ENCODE data around the gene CFAP90. TPM values are rescaled to one million over a fixed set of nuclear protein-coding genes. Genes with fewer than 3 reads are reported as not detected.

Gene CFAP90
- polyA plus RNA-seq, 1 experiment: 0.10 TPM

DNA sequence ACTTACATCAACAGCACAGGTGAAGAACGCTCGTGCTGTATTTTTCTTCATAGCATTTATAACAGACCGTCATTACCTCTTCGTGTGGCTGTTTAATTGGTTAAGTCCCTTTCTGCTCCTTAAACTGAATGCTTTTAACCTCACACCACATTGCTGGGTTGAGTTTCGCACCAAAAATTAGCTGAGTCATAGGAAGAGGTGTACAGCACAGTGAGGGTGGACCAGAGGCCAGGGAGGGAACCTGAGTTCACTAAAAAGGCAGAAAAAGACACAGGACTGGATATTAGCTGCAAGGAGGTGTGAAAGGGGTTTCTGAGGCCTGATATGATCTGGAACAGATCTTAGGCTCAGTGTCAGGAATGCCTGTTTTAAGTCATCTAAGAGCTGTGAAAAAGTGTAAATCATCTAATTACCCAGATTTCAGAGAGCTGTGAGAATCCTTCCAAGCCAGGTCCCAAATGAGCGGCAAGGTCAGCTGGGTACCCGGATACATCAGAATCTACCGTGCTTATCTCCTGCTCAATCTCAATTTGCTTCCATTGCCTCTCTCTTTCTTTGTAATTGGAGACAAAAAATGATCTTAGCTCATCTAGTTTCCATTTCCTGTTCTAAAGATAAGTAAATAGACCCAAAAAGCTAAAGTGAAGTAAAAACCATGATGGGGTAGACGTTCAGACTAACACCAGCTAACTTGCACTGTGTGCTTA, 7.1 kb upstream of the CFAP90 start:
- POLR2A ChIA-PET: no interaction called here
- no peak overlapping the region for H3K4me3 ChIP-seq (ENCODE audit: low read depth, low read length)
- H3K27me3 ChIP-seq (ENCODE audit: control insufficient read depth, insufficient read depth, low read length): no peaks in the 10 kb centered on the region
- TF ChIP-seq, protein P1, sequence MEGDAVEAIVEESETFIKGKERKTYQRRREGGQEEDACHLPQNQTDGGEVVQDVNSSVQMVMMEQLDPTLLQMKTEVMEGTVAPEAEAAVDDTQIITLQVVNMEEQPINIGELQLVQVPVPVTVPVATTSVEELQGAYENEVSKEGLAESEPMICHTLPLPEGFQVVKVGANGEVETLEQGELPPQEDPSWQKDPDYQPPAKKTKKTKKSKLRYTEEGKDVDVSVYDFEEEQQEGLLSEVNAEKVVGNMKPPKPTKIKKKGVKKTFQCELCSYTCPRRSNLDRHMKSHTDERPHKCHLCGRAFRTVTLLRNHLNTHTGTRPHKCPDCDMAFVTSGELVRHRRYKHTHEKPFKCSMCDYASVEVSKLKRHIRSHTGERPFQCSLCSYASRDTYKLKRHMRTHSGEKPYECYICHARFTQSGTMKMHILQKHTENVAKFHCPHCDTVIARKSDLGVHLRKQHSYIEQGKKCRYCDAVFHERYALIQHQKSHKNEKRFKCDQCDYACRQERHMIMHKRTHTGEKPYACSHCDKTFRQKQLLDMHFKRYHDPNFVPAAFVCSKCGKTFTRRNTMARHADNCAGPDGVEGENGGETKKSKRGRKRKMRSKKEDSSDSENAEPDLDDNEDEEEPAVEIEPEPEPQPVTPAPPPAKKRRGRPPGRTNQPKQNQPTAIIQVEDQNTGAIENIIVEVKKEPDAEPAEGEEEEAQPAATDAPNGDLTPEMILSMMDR (IDR thresholded peaks at IDR 0.05; ENCODE audit: low read depth, low read length): no peak
- no peak for DNase-seq (ENCODE audit: low read depth, low spot score)
- H3K27ac ChIP-seq (ENCODE audit: low read depth, low read length): no peak overlapping the region
- CTCF ChIA-PET: interaction anchor here (0.6 to 1.8 kb wide), 4 partner anchors 9 to 985 kb away, joined by 3 to 6 read pairs (median 5); no protein-coding TSS in a partner anchor
- H3K9me3 ChIP-seq (ENCODE audit: control insufficient read depth, insufficient read depth, low read length): no peaks in the 10 kb centered on the region

DNA sequence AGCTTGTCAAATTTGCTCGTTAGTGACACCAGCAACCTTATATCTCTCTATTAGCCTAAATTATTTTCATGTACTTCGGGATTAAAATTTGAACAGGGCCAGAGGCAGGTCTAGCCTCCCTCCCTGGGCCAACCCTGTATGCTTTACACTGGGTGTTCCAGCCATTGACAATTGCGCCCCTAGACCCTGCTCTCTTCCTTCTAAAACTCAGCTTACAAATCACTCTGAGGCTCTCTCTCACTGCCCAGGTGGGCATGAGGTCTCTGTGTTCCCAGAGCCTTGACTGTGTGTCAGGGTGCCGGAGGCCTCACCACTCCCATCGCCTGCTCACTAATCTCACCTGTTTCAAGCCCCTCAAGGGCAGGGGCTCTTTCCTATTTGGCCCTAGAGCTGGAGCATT, 6.4 kb upstream of the CFAP90 start:
- Histone ChIP-seq H3K27ac (ENCODE audit: low read depth, low read length) (no peak overlapping the region), H3K9me3 (ENCODE audit: control insufficient read depth, insufficient read depth, low read length) (no peaks in the 10 kb centered on the region), H3K27me3 (ENCODE audit: control insufficient read depth, insufficient read depth, low read length) (no peaks in the 10 kb centered on the region), H3K4me3 (ENCODE audit: low read depth, low read length) (no peak overlapping the region)
- ChIA-PET POLR2A (no interaction called here), CTCF (interaction anchor here (0.8 to 1.8 kb wide), 3 partner anchors 10 to 41 kb away, joined by 3 to 6 read pairs (median 5); no protein-coding TSS in a partner anchor)
- TF ChIP-seq, protein P1 (IDR thresholded peaks at IDR 0.05; ENCODE audit: low read depth, low read length): no peak
- DNase-seq (ENCODE audit: low read depth, low spot score): no peak

DNA sequence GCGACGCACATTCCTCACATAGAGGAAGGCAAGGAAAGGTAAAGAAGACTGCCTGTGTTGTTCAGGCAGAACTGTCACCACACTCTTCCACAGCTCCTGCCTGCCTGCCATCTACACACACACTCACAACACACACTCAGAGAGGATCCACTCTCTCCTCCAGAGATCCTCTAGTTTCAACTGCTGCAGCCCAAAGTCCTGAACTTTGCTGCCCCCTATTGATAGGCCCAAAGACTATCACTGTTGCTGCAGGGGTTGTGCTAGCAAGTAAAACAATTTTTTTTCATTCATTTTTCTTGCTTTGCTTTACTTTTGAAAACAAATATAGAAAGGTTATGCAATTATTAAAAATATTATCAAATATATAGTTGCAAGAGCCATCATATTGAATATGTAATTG, 5.9 kb upstream of the CFAP90 start:
- H3K4me3 ChIP-seq (ENCODE audit: low read depth, low read length): no peak overlapping the region
- H3K27ac ChIP-seq (ENCODE audit: low read depth, low read length): no peak overlapping the region
- no peak for DNase-seq (ENCODE audit: low read depth, low spot score)
- H3K9me3 ChIP-seq (ENCODE audit: control insufficient read depth, insufficient read depth, low read length): no peaks in the 10 kb centered on the region
- TF ChIP-seq, protein P1 (IDR thresholded peaks at IDR 0.05; ENCODE audit: low read depth, low read length): peak; percentile 62
- no peaks in the 10 kb centered on the region for H3K27me3 ChIP-seq (ENCODE audit: control insufficient read depth, insufficient read depth, low read length)
- ChIA-PET POLR2A (no interaction called here), CTCF (interaction anchor here (0.8 to 1.8 kb wide), 4 partner anchors 11 to 41 kb away, joined by 3 to 6 read pairs (median 5); no protein-coding TSS in a partner anchor)

DNA sequence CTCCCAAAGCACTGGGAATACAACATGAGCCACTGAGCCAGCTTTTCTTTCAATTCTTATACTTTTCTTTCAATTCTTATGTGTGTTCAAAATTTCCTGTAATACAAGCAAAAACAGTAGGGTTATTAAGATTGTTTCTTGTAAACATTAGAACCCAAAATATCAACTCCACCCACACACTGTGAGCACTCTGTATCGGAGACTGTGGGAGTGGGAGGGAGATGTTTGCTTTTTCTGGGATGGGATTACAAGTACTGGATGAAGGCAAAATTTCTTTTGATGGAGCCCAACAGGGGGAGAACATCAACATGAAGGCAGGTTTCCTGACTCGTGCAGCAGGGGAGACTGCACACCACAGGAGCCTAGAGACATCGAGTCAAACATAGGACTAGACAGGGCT, 4.7 kb upstream of the CFAP90 start:
- TF ChIP-seq, protein P1 (IDR thresholded peaks at IDR 0.05; ENCODE audit: low read depth, low read length): no peak
- Histone ChIP-seq H3K9me3 (ENCODE audit: control insufficient read depth, insufficient read depth, low read length) (peaks cover 5% of the 10 kb centered on the region; the same call in 1 of the 2 replicates), H3K27me3 (ENCODE audit: control insufficient read depth, insufficient read depth, low read length) (peaks cover 8% of the 10 kb centered on the region), H3K4me3 (ENCODE audit: low read depth, low read length) (no peak overlapping the region), H3K27ac (ENCODE audit: low read depth, low read length) (no peak overlapping the region)
- ChIA-PET POLR2A (no interaction called here), CTCF (interaction anchor here (0.6 to 1.3 kb wide), 3 partner anchors 10 to 328 kb away, joined by 3 to 5 read pairs (median 3); no protein-coding TSS in a partner anchor)
- no peak for DNase-seq (ENCODE audit: low read depth, low spot score)

DNA sequence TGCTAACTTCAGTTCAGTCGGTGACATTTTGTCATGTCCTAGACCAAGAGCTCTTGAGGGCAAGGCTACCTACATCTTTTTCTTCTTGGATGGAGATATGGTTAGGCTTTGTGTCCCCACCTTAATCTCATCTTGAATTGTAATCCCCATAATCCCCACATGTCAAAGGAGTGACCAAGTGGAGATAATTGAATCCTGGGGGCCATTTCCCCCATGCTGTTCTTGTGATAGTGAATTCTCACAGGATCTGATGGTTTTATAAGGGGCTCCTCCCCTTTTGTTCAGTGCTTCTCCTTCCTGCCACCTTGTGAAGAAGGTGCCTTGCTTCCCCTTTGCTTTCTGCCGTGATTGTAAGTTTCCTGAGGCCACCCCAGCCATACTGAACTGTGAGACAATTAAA, 2.1 kb upstream of the CFAP90 start:
- ChIA-PET CTCF (no interaction called here), POLR2A (no interaction called here)
- TF ChIP-seq, protein P1 (IDR thresholded peaks at IDR 0.05; ENCODE audit: low read depth, low read length): no peak
- peaks cover 5% of the 10 kb centered on the region; the same call in 1 of the 2 replicates for H3K9me3 ChIP-seq (ENCODE audit: control insufficient read depth, insufficient read depth, low read length)
- no peak overlapping the region for H3K27ac ChIP-seq (ENCODE audit: low read depth, low read length)
- DNase-seq (ENCODE audit: low read depth, low spot score): no peak
- no peak overlapping the region for H3K4me3 ChIP-seq (ENCODE audit: low read depth, low read length)
- peaks cover 22% of the 10 kb centered on the region for H3K27me3 ChIP-seq (ENCODE audit: control insufficient read depth, insufficient read depth, low read length)

All from AG04450 (cell line).